Heart left ventricle (tissue), 13 donors: ENCODE data around the gene SHF.

ENCODE experiments used
- CTCF ChIP-seq, 12 donors: fragments of 200-600 bp; sonication (generic) in 4 of 12; IDR thresholded peaks; one replicate each; pipeline versions ENCODE4 v1.5.0 to v1.8.0; 2018 to 2022; ENCODE audit warnings: antibody characterized with exemption in 12 of 12, mild to moderate bottlenecking in 5 of 12
- POLR2A ChIP-seq, 2 donors: fragments of 450-650 bp; IDR thresholded peaks; one replicate each; pipeline ENCODE4 v1.6.1; 2017; ENCODE audit warnings: antibody characterized with exemption in 2 of 2, mild to moderate bottlenecking in 2 of 2, moderate library complexity in 2 of 2
- donor health status: ischemic (EF 13 %, LVEDD 7.1; RV severe dilation, severe dysfunction).
- donor health status: DM: no; HTN: yes; CAD: no.
- donor health status: DM: no; HTN: no; CAD: no.
- donor health status: ischemic (EF 25% LVEDD 6.9; RV normal size, moderate dysfunction).
- donor health status: ischemic (EF 25% LVEDD 5.7; RV mildly dilated, moderate dysfunction).
- donor health status: ischemic (EF 35%, LVEDD 5.7; RV mildly dilated, moderate dysfunction).
- donor health status: nonischemic (EF 11% LVEDD 7.7; RV severe dilation, severe dysfunction).
- donor health status: DM: yes; HTN: yes; CAD: no.
- donor health status: PGD.
- donor health status: ischemic (EF 29% LVEDD 5.4; RV normal size, mild dysfunction).
- donor health status: nonischemic (EF 23%, LVEDD 6.1; RV moderate dilation, normal function).

- TF ChIP-seq CTCF (IDR thresholded peaks at IDR 0.05) (no peak), POLR2A (IDR thresholded peaks at IDR 0.05) (no peak)
Measured at GRCh38 chr15:45150481-45150880, 37.3 kb downstream of the SHF start.
